Measurements from ENCODE around the gene TBC1D20. TPM values are rescaled to one million over a fixed set of nuclear protein-coding genes. Genes with fewer than 3 reads are reported as not detected.
"Not testable (repeated sequence)": the region's sequence is repeated elsewhere in the genome, so short reads cannot be mapped to it uniquely, and the experiment has no call there.

TBC1D20 gene
- total RNA-seq, 2 experiments from 2014 or later = 15.7 to 16.1 TPM

DNA sequence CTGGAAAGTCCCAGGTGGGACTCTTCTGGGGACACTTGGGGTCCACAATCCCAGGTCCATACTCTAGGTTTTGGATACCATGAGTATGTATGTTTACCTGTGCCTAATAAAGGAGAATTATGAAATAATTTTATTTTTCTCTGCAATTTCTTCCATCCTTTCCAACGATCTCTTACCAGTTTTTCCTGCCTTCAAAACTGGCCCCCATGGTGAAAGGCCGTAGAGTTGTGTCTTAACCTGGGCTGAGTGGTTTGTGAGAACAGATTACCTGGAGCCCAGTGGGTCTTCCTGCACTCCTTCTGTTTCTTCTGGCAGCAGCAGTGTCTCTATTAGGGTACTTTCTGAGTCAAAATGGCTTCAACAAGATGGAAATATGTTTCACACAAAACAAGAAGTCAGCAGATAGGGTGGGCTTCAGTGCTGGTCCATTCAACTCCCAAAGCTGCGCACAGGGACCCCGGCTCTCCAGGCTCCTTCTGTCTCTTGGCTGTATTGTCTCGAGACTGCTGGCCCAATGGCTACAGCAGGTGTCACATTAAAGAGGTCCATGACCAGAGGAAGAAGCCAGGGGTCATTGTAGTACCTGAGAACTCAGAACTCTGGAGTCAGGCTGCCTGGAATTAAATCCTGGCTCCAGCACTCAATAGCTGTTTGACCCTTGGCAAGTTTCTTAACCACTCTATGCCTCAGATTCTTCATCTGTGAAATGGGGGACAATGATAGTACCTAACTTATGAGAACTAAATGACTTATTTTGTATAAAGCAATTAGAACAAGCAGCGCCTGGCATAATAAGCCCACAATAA lies 64.7 kb downstream of the TBC1D20 start:
- Mint-ChIP-seq H3K4me3 (no peak overlapping the region), H3K27ac (no peak overlapping the region), H3K4me1 (ENCODE audit: low read depth) (peaks cover 8% of the 10 kb centered on the region), H3K36me3 (ENCODE audit: low read depth) (peaks cover 37% of the 10 kb centered on the region), H3K9me3 (no peaks in the 10 kb centered on the region), H3K27me3 (no peaks in the 10 kb centered on the region)
- intact Hi-C loops (cut with DNase I, micrococcal nuclease) = no loop called here
- POLR2A ChIA-PET = no interaction called here
- peaks cover 45% of the 10 kb centered on the region for H3K36me3 ChIP-seq (ENCODE audit: insufficient read depth, low read length)
- TF ChIP-seq, protein P1, sequence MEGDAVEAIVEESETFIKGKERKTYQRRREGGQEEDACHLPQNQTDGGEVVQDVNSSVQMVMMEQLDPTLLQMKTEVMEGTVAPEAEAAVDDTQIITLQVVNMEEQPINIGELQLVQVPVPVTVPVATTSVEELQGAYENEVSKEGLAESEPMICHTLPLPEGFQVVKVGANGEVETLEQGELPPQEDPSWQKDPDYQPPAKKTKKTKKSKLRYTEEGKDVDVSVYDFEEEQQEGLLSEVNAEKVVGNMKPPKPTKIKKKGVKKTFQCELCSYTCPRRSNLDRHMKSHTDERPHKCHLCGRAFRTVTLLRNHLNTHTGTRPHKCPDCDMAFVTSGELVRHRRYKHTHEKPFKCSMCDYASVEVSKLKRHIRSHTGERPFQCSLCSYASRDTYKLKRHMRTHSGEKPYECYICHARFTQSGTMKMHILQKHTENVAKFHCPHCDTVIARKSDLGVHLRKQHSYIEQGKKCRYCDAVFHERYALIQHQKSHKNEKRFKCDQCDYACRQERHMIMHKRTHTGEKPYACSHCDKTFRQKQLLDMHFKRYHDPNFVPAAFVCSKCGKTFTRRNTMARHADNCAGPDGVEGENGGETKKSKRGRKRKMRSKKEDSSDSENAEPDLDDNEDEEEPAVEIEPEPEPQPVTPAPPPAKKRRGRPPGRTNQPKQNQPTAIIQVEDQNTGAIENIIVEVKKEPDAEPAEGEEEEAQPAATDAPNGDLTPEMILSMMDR (IDR thresholded peaks at IDR 0.05) = no peak
- no peaks in the 10 kb centered on the region for H3K9me3 ChIP-seq (ENCODE audit: control insufficient read depth in 1 of 2, insufficient read depth in 1 of 2, low read length in 2 of 2)
- no peak overlapping the region for H3K4me3 ChIP-seq (ENCODE audit: low read length)
- DNase-seq (no peak), ATAC-seq (ENCODE audit: poor library complexity) (no peak)
- CTCF ChIA-PET = no interaction called here
- H3K27ac ChIP-seq (ENCODE audit: low read depth in 1 of 2, low read length in 2 of 2) = no peak overlapping the region
- peaks cover 10% of the 10 kb centered on the region for H3K4me1 ChIP-seq (ENCODE audit: insufficient read depth, low read length)
- H3K27me3 ChIP-seq (ENCODE audit: control insufficient read depth in 1 of 2, insufficient read depth in 2 of 2, low read length in 2 of 2) = no peaks in the 10 kb centered on the region

GRCh38 chr20:396619-397431 lies 65.5 kb downstream of the TBC1D20 start:
- POLR2A ChIA-PET = no interaction called here
- H3K27me3 ChIP-seq (ENCODE audit: control insufficient read depth in 1 of 2, insufficient read depth in 2 of 2, low read length in 2 of 2) = no peaks in the 10 kb centered on the region
- TF ChIP-seq, protein P1 (IDR thresholded peaks at IDR 0.05) = no peak
- Mint-ChIP-seq H3K36me3 (ENCODE audit: low read depth) (peaks cover 45% of the 10 kb centered on the region), H3K4me3 (no peak overlapping the region), H3K27me3 (no peaks in the 10 kb centered on the region), H3K9me3 (no peaks in the 10 kb centered on the region), H3K4me1 (ENCODE audit: low read depth) (peaks cover 3% of the 10 kb centered on the region), H3K27ac (no peak overlapping the region)
- H3K4me3 ChIP-seq (ENCODE audit: low read length) = no peak overlapping the region
- H3K9me3 ChIP-seq (ENCODE audit: control insufficient read depth in 1 of 2, insufficient read depth in 1 of 2, low read length in 2 of 2) = no peaks in the 10 kb centered on the region
- no peak overlapping the region for H3K27ac ChIP-seq (ENCODE audit: low read depth in 1 of 2, low read length in 2 of 2)
- intact Hi-C loops (cut with DNase I, micrococcal nuclease) = no loop called here
- CTCF ChIA-PET = no interaction called here
- ATAC-seq (ENCODE audit: poor library complexity) = no peak
- peaks cover 2% of the 10 kb centered on the region for H3K4me1 ChIP-seq (ENCODE audit: insufficient read depth, low read length)
- no peak for DNase-seq
- H3K36me3 ChIP-seq (ENCODE audit: insufficient read depth, low read length) = peaks cover 53% of the 10 kb centered on the region

DNA sequence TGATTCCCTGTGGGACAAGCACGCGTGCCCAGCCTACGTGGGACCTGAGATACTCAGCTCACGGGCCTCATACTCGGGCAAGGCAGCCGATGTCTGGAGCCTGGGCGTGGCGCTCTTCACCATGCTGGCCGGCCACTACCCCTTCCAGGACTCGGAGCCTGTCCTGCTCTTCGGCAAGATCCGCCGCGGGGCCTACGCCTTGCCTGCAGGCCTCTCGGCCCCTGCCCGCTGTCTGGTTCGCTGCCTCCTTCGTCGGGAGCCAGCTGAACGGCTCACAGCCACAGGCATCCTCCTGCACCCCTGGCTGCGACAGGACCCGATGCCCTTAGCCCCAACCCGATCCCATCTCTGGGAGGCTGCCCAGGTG lies 66.1 kb downstream of the TBC1D20 start:
- H3K9me3 Mint-ChIP-seq = no peaks in the 10 kb centered on the region
- intact Hi-C loops (cut with DNase I, micrococcal nuclease) = no loop called here
- DNase-seq (no peak), ATAC-seq (ENCODE audit: poor library complexity) (no peak)
- Histone ChIP-seq H3K4me1 (ENCODE audit: insufficient read depth, low read length) (no peaks in the 10 kb centered on the region), H3K27me3 (ENCODE audit: control insufficient read depth in 1 of 2, insufficient read depth in 2 of 2, low read length in 2 of 2) (no peaks in the 10 kb centered on the region), H3K9me3 (ENCODE audit: control insufficient read depth in 1 of 2, insufficient read depth in 1 of 2, low read length in 2 of 2) (no peaks in the 10 kb centered on the region), H3K4me3 (ENCODE audit: low read length) (no peak overlapping the region), H3K27ac (ENCODE audit: low read depth in 1 of 2, low read length in 2 of 2) (no peak overlapping the region), H3K36me3 (ENCODE audit: insufficient read depth, low read length) (peaks cover 56% of the 10 kb centered on the region)
- H3K27me3 Mint-ChIP-seq = no peaks in the 10 kb centered on the region
- TF ChIP-seq, protein P1 (IDR thresholded peaks at IDR 0.05) = no peak
- POLR2A ChIA-PET = no interaction called here
- H3K4me1 Mint-ChIP-seq (ENCODE audit: low read depth) = no peaks in the 10 kb centered on the region
- CTCF ChIA-PET = no interaction called here
- H3K36me3 Mint-ChIP-seq (ENCODE audit: low read depth) = peaks cover 51% of the 10 kb centered on the region
- no peak overlapping the region for H3K4me3 Mint-ChIP-seq
- no peak overlapping the region for H3K27ac Mint-ChIP-seq

GRCh38 chr20:393296-393695 lies 69.0 kb downstream of the TBC1D20 start:
- H3K4me1 Mint-ChIP-seq (ENCODE audit: low read depth); H3K4me3 Mint-ChIP-seq; POLR2A ChIA-PET; H3K27ac ChIP-seq (ENCODE audit: low read depth in 1 of 2, low read length in 2 of 2); intact Hi-C loops (cut with DNase I, micrococcal nuclease); H3K27ac Mint-ChIP-seq; H3K27me3 Mint-ChIP-seq; ATAC-seq (ENCODE audit: poor library complexity); H3K9me3 Mint-ChIP-seq; H3K4me1 ChIP-seq (ENCODE audit: insufficient read depth, low read length); CTCF ChIA-PET; H3K9me3 ChIP-seq (ENCODE audit: control insufficient read depth in 1 of 2, insufficient read depth in 1 of 2, low read length in 2 of 2); H3K27me3 ChIP-seq (ENCODE audit: control insufficient read depth in 1 of 2, insufficient read depth in 2 of 2, low read length in 2 of 2); DNase-seq; H3K4me3 ChIP-seq (ENCODE audit: low read length): not testable (repeated sequence)
- H3K36me3 ChIP-seq (ENCODE audit: insufficient read depth, low read length) = peaks cover 82% of the 10 kb centered on the region
- peaks cover 72% of the 10 kb centered on the region for H3K36me3 Mint-ChIP-seq (ENCODE audit: low read depth)

All from CD4-positive, alpha-beta T cell (primary cell).